Endothelial cell of umbilical vein (primary cell): ENCODE results near the gene ZBTB39. TPM values are rescaled to one million over a fixed set of nuclear protein-coding genes. Genes with fewer than 3 reads are reported as not detected.
"Not testable (repeated sequence)": the region's sequence is repeated elsewhere in the genome, so short reads cannot be mapped to it uniquely, and the experiment has no call there.

ENCODE experiments used
- BruUV-seq: library from RNA; stranded (reverse); fragments of 400-500 nt; replicated peaks from 2 replicates; lab custom pipeline; 2021; lab: Mats Ljungman, UMichigan
- CTCF ChIA-PET: fragments of 300-600, 350-600 bp; sonication (Branson Sonifier 250); formaldehyde crosslinking; loops from one replicate; lab custom pipeline; 2021; ENCODE audit warnings: antibody characterized with exemption, inconsistent platforms; lab: Charles Lee
- POLR2A ChIA-PET: fragments of 300-600, 350-600 bp; sonication (Branson Sonifier 250); formaldehyde crosslinking; loops from one replicate; lab custom pipeline; 2021; ENCODE audit warnings: antibody characterized with exemption, inconsistent platforms; lab: Charles Lee
- DNase-seq: peaks from one replicate; pipeline ENCODE4 v3.0.0-alpha.2; 2011; ENCODE audit warnings: low read depth, low spot score
- FAIRE-seq: peaks from 2 replicates; lab custom pipeline; 2011; peaks lifted over from hg19 to GRCh38; lab: Jason Lieb, UNC
- H2AFZ ChIP-seq: 2 replicates; pipeline ENCODE4 v1.6.0; 2012; ENCODE audit warnings: low read depth, low read length, control low read depth, inconsistent platforms
- H3K27ac ChIP-seq: 2 replicates; pipeline ENCODE4 v1.5.1; 2011; ENCODE audit warnings: low read depth, mild to moderate bottlenecking, control low read depth, low read length, moderate library complexity; ENCODE audit not compliant: insufficient read depth
- H3K27me3 ChIP-seq, 2 experiments: 2 replicates each; pipeline versions ENCODE4 v1.6.0 to v1.6.1; 2011; ENCODE audit warnings: low read length in 2 of 2, mixed read lengths in 1 of 2; ENCODE audit not compliant: control insufficient read depth in 2 of 2, insufficient read depth in 2 of 2
- H3K36me3 ChIP-seq, 2 experiments: 2 replicates in 1 of 2; 3 replicates in 1 of 2; pipeline ENCODE4 v1.5.1; 2011; ENCODE audit warnings: low read length in 2 of 2, mild to moderate bottlenecking in 1 of 2, moderate library complexity in 1 of 2; ENCODE audit not compliant: control insufficient read depth in 2 of 2, insufficient read depth in 2 of 2; ENCODE audit errors: extremely low read depth in 1 of 2
- H3K4me1 ChIP-seq: 3 replicates; pipeline ENCODE4 v1.5.1; 2011; ENCODE audit warnings: mild to moderate bottlenecking, low read length; ENCODE audit not compliant: control insufficient read depth, insufficient read depth; ENCODE audit errors: extremely low read depth
- H3K4me2 ChIP-seq: 2 replicates; pipeline ENCODE4 v1.6.1; 2011; ENCODE audit warnings: low read length, control low read depth, mixed read lengths; ENCODE audit not compliant: insufficient read depth
- H3K4me3 ChIP-seq, 3 experiments: fragments of 200-600 bp in 1 of 3; sonication (generic), shearing (Covaris generic) in 1 of 3; replicated peaks in 1 of 3; 2 replicates each; pipeline ENCODE4 v1.5.1; 2011 to 2016; ENCODE audit warnings: control low read depth in 3 of 3, low read length in 3 of 3, mild to moderate bottlenecking in 2 of 3, inconsistent platforms in 1 of 3, low read depth in 1 of 3, moderate library complexity in 1 of 3; ENCODE audit not compliant: insufficient read depth in 1 of 3
- H3K79me2 ChIP-seq: 2 replicates; pipeline ENCODE4 v1.6.0; 2012; ENCODE audit warnings: low read length, inconsistent platforms; ENCODE audit not compliant: control insufficient read depth, insufficient read depth
- H3K9ac ChIP-seq: replicated peaks from 2 replicates; pipeline ENCODE3; 2011; ENCODE audit warnings: low read length, control low read depth; ENCODE audit not compliant: insufficient read depth; ENCODE audit errors: extremely low read depth
- H3K9me1 ChIP-seq: replicated peaks from 3 replicates; pipeline ENCODE4 v1.6.0; 2011; ENCODE audit warnings: mild to moderate bottlenecking, low read length; ENCODE audit not compliant: control insufficient read depth, insufficient read depth; ENCODE audit errors: extremely low read depth
- H3K9me3 ChIP-seq: replicated peaks from 2 replicates; pipeline ENCODE4 v1.5.1; 2012; ENCODE audit warnings: low read length, inconsistent platforms; ENCODE audit not compliant: control insufficient read depth, insufficient read depth
- H4K20me1 ChIP-seq: replicated peaks from 2 replicates; pipeline ENCODE3; 2011; ENCODE audit warnings: mild to moderate bottlenecking, low read length; ENCODE audit not compliant: control insufficient read depth, insufficient read depth; ENCODE audit errors: extremely low read depth
- CTCF ChIP-seq, 2 donors: IDR thresholded peaks; 1 replicate in 1 of 2; 2 replicates in 1 of 2; pipeline ENCODE4 v1.5.1; 2011; ENCODE audit warnings: low read length in 2 of 2, mild to moderate bottlenecking in 2 of 2, moderate library complexity in 2 of 2, control low read depth in 1 of 2, inconsistent platforms in 1 of 2, low read depth in 1 of 2; ENCODE audit not compliant: insufficient read depth in 1 of 2; ENCODE audit errors: extremely low read depth in 1 of 2
- EZH2 ChIP-seq: IDR thresholded peaks from 2 replicates; pipeline ENCODE4 v1.6.1; 2012; ENCODE audit warnings: borderline replicate concordance, low read depth, mild to moderate bottlenecking, moderate library complexity, low read length, inconsistent platforms; ENCODE audit not compliant: severe bottlenecking
- FOS ChIP-seq: IDR thresholded peaks from 2 replicates; pipeline ENCODE4 v1.6.1; 2011; ENCODE audit warnings: mild to moderate bottlenecking, low read length, moderate library complexity, borderline replicate concordance; ENCODE audit not compliant: insufficient read depth
- GATA2 ChIP-seq: IDR thresholded peaks from 2 replicates; pipeline ENCODE4 v1.7.0; 2011; ENCODE audit warnings: low read depth, mild to moderate bottlenecking, moderate library complexity, mixed read lengths, low read length; ENCODE audit not compliant: insufficient read length, insufficient read depth
- JUN ChIP-seq: IDR thresholded peaks from 2 replicates; pipeline ENCODE4 v1.6.1; 2011; ENCODE audit warnings: borderline replicate concordance, low read depth; ENCODE audit not compliant: insufficient read length, insufficient read depth
- MAX ChIP-seq: IDR thresholded peaks from 2 replicates; pipeline ENCODE4 v1.6.1; 2011; ENCODE audit not compliant: insufficient read depth, insufficient read length
- MYC ChIP-seq: IDR thresholded peaks from one replicate; pipeline ENCODE4 v1.6.1; 2011; ENCODE audit warnings: mild to moderate bottlenecking, low read depth, low read length
- POLR2A ChIP-seq: IDR thresholded peaks from 2 replicates; pipeline ENCODE4 v1.6.1; 2012; ENCODE audit warnings: low read depth, mild to moderate bottlenecking, control low read depth, low read length
- POLR2AphosphoS5 ChIP-seq: IDR thresholded peaks from 2 replicates; pipeline ENCODE4 v1.6.1; 2012; ENCODE audit warnings: low read depth, mild to moderate bottlenecking, control low read depth, low read length, moderate library complexity; ENCODE audit not compliant: insufficient read depth
- dilution Hi-C: fragments of 300-500 bp; cut with MboI; formaldehyde crosslinking; loops from one replicate; pipeline ENCODE4 v1.15.0; 2019; ENCODE audit warnings: low sequenced_read_pairs; ENCODE audit not compliant: extremely low pct_ligation_motif_present
- intact Hi-C: fragments of 100-400 bp; cut with micrococcal nuclease; formaldehyde crosslinking; loops from one replicate; pipeline ENCODE4 v1.10.0; 2022
- polyA plus RNA-seq, 4 experiments: library from polyadenylated mRNA; depleted of rRNA in 3 of 4; stranded (reverse) in 3 of 4; unstranded in 1 of 4; fragments of >200 nt; gene quantifications; 2 replicates each; pipeline versions ENCODE4 v1.2.1 to v1.2.3, GENCODE V29; 2011 to 2012; ENCODE audit warnings: missing spikeins in 1 of 4
- total RNA-seq: library from RNA; stranded (reverse); gene quantifications from 2 replicates; pipeline ENCODE4 v1.2.3, GENCODE V29; 2021

The ZBTB39 gene
- total and polyA plus RNA-seq, 2 donors (not counting 3 experiments of a cell fraction or from before 2014, with no cell fraction given) = 5.9 to 8.5 TPM

GRCh38 chr12:57025196-57025595 lies 18.9 kb upstream of the ZBTB39 start:
- Histone ChIP-seq H3K9ac (no peak overlapping the region), H3K4me1 (no peaks in the 10 kb centered on the region), H4K20me1 (no peaks in the 10 kb centered on the region), H3K4me3 (no peak overlapping the region), H3K9me1 (no peaks in the 10 kb centered on the region), H2AFZ (no peak overlapping the region), H3K27me3 (peaks cover 10 to 14% of the 10 kb centered on the region in 2 experiments), H3K27ac (no peak overlapping the region), H3K36me3 (no peaks in the 10 kb centered on the region), H3K9me3 (no peaks in the 10 kb centered on the region), H3K79me2 (no peaks in the 10 kb centered on the region), H3K4me2 (no peak overlapping the region)
- FAIRE-seq = no peak
- no peak for DNase-seq
- intact Hi-C loops (no loop called here), dilution Hi-C loops (no loop called here)
- BruUV-seq = no TSS peak
- TF ChIP-seq POLR2A (no peak), FOS (no peak), GATA2 (no peak), CTCF (IDR thresholded peaks at IDR 0.05; ENCODE audit: extremely low read depth in 1 of 2, insufficient read depth in 1 of 2, low read depth in 1 of 2, low read length in 2 of 2) (no peak), POLR2AphosphoS5 (no peak), MAX (no peak), JUN (no peak), MYC (no peak), EZH2 (no peak)
- ChIA-PET CTCF (interaction anchor here (0.9 kb wide), 1 partner anchor 8 kb away, joined by 3 read pairs; no protein-coding TSS in a partner anchor), POLR2A (no interaction called here)

GRCh38 chr12:57022324-57022723 lies 16.0 kb upstream of the ZBTB39 start:
- H3K9ac ChIP-seq, H2AFZ ChIP-seq, dilution Hi-C loops, intact Hi-C loops, H3K27ac ChIP-seq, H3K4me2 ChIP-seq, H3K36me3 ChIP-seq, CTCF ChIA-PET, DNase-seq, H3K79me2 ChIP-seq, H3K4me3 ChIP-seq, H3K9me1 ChIP-seq, H3K9me3 ChIP-seq, POLR2A ChIA-PET, BruUV-seq, FAIRE-seq, H4K20me1 ChIP-seq, H3K27me3 ChIP-seq, H3K4me1 ChIP-seq: not testable (repeated sequence)
